H1 (cell line): ENCODE measurements around the gene CELF4. TPM values are rescaled to one million over a fixed set of nuclear protein-coding genes. Genes with fewer than 3 reads are reported as not detected.

Source experiments
- JUN ChIP-seq: IDR thresholded peaks from 2 replicates; pipeline ENCODE4 v1.6.1; 2011; ENCODE audit warnings: low read depth, mild to moderate bottlenecking, improper control_type of control experiment, low read length
- JUND ChIP-seq: IDR thresholded peaks from 2 replicates; pipeline ENCODE4 v1.6.1; 2011; ENCODE audit warnings: mild to moderate bottlenecking, improper control_type of control experiment, low read length
- RNF2 ChIP-seq: fragments of 200-900, 300-1000 bp; sonication (generic); IDR thresholded peaks from 2 replicates; pipeline ENCODE4 v1.7.1; 2016; ENCODE audit warnings: borderline replicate concordance, low read depth, mild to moderate bottlenecking, antibody characterized with exemption, low read length; ENCODE audit not compliant: poor library complexity, severe bottlenecking; ENCODE audit errors: missing control alignments
- SIN3A ChIP-seq, 2 experiments: IDR thresholded peaks in 1 of 2; conservative IDR thresholded peaks in 1 of 2; 2 replicates each; pipeline ENCODE4 v1.6.1; 2011 to 2012; ENCODE audit warnings: low read length in 2 of 2, improper control_type of control experiment in 1 of 2, low read depth in 1 of 2, mild to moderate bottlenecking in 1 of 2
- SIRT6 ChIP-seq: IDR thresholded peaks from one replicate; pipeline ENCODE4 v1.7.1; 2012; ENCODE audit warnings: low read length, inconsistent platforms
- SIX5 ChIP-seq: IDR thresholded peaks from 2 replicates; pipeline ENCODE4 v1.6.1; 2011; ENCODE audit warnings: mild to moderate bottlenecking, low read depth, low read length
- SP1 ChIP-seq: IDR thresholded peaks from 2 replicates; pipeline ENCODE4 v1.6.1; 2011; ENCODE audit warnings: low read depth, low read length
- USF2 ChIP-seq: IDR thresholded peaks from 2 replicates; pipeline ENCODE4 v1.6.1; 2011; ENCODE audit warnings: low read length, improper control_type of control experiment
- polyA plus RNA-seq, 7 experiments: library from polyadenylated mRNA; depleted of rRNA in 3 of 7; stranded (reverse) in 5 of 7; unstranded in 2 of 7; fragments of >200 nt in 5 of 7; fragments of 200-250 nt in 2 of 7; gene quantifications; 1 replicate in 5 of 7; 2 replicates in 1 of 7; 4 replicates in 1 of 7; pipeline versions ENCODE4 v1.2.1 to v1.2.3, GENCODE V29; 2011 to 2013; ENCODE audit warnings: missing spikeins in 2 of 7, mixed read lengths in 2 of 7
- total RNA-seq: library from RNA; stranded (reverse); fragmentation: NEBNext Ultra II Directional; extraction: Animal tissue kit (Norgen Biotek cat#: 25700); gene quantifications from 2 replicates; pipeline ENCODE4 v1.2.1, GENCODE V29; 2021

CELF4 gene
- total and polyA plus RNA-seq, 2 of the 8 experiments (the other 6 are each of a cell fraction or from before 2014, with no cell fraction given): 1.6 to 3.4 TPM

- no peak for TF ChIP-seq USF2
- TF ChIP-seq RNF2: no peak
- TF ChIP-seq JUND: no peak
- TF ChIP-seq JUN: no peak
- TF ChIP-seq SP1: no peak
- no peak for TF ChIP-seq SIX5
- TF ChIP-seq SIRT6: no peak
- TF ChIP-seq SIN3A (conservative IDR thresholded peaks at IDR 0.05 in 1 of 2, IDR thresholded peaks at IDR 0.05 in 1 of 2; ENCODE audit: low read depth in 1 of 2, low read length in 2 of 2): no peak
Observed at GRCh38 chr18:37507239-37507638, 58.4 kb downstream of the CELF4 start (continued).
